Stimulated activated CD8-positive, alpha-beta memory T cell treated with anti-CD3 and anti-CD28 coated beads, Interleukin-12 subunit alpha, Interleukin-12 subunit beta, amount 100 ng/mL, for 1 hour (primary cell): Measurements from ENCODE around the gene OR8H2.
"Not testable (repeated sequence)": the region's sequence is repeated elsewhere in the genome, so short reads cannot be mapped to it uniquely, and the experiment has no call there.

Source experiments
- DNase-seq: peaks from one replicate; pipeline ENCODE4 v3.0.0-alpha.2; 2020; ENCODE audit warnings: low read depth

Gene OR8H2, protein sequence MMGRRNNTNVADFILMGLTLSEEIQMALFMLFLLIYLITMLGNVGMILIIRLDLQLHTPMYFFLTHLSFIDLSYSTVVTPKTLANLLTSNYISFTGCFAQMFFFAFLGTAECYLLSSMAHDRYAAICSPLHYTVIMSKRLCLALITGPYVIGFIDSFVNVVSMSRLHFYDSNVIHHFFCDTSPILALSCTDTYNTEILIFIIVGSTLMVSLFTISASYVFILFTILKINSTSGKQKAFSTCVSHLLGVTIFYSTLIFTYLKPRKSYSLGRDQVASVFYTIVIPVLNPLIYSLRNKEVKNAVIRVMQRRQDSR

DNA sequence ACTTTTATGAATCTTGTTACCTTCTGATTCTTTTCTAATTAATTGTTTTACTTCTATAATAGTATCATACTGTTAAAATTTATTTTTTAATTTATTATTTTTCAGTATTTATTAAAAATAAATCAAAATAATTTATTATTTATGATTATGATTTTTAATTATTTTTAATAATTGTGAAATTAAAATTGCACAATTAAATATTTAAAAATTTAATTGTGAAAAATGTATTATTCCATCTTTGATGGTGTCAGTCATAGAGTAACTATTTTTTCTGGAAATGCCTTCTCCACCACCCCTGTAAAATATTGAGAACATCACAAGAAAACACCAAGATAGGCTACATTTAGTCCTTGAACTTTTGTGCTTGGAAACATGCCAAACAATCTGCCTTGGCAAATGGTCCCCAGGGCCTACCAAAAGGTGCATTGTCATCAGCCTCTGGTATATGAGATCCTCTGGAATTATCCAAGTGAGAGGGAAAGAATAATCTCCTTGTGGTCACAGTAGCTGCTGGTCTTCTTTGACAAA lies at the start of gene OR8H2:
OR8H2 (plus strand) TSS at position 478 of the 528 bp plus-strand sequence. CDS start 1,356 bp downstream, outside the sequence.
- DNase-seq: no peak

DNA sequence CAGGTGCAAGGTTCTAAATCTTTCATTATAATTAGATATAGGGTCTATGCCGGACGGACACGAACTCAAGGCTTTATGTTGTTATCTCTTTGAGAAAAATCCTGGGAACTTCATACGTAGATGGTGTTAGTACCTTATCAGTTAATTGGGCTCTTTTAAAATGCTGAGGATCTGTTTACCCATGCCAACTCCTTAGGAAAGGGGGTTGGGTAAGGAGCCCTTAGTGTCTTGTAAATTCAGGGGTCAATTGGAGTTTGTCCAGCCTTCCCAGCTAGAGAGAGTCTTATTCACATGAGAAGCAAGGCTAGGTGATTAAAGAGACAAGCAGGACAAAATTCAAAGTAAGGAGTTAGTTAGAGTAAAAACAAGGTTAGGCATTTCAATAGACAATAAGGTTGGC lies 47.1 kb upstream of the OR8H2 start:
- DNase-seq: not testable (repeated sequence)

GRCh38 chr11:56057661-56058237 lies 45.7 kb upstream of the OR8H2 start:
- DNase-seq: not testable (repeated sequence)

DNA sequence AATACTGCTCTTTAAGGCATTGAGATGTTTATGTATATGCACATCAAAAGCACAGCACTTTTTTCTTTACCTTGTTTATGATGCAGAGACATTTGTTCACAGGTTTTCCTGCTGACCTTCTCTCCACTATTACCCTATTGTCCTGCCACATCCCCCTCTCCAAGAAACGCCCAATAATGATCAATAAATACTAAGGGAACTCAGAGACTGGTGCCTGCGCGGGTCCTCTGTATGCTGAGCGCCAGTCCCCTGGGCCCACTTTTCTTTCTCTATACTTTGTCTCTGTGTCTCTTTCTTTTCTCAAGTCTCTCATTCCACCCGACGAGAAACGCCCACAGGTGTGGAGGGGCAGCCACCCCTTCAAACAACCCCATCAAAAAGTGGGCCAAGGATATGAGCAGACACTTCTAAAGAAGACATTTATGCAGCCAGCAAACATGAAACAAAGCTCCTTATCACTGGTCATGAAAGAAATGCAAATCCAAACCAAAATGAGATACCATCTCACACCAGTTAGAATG lies 45.2 kb upstream of the OR8H2 start:
- DNase-seq: not testable (repeated sequence)

DNA sequence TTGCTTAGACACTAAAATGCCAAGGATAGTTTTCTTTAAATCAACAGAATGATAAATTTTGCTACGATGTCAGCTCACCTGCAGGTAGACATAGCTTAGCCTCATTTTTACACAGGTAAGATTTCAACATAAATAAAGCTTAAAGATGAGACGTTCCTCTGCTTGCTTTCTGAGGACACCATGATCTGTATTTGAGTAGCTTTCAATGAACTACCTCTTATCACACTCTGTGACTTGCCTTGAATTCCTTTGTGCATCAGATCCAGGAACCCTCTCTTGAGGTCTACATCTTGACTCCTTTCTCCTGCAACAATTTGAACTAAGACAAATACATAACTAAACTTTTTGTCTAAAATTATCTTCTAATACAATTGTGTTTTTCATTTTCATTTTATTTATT lies 36.5 kb upstream of the OR8H2 start:
- no peak for DNase-seq

- no peak for DNase-seq
Measured at GRCh38 chr11:56089697-56090096, 13.8 kb upstream of the OR8H2 start.

GRCh38 chr11:56093008-56093407 lies 10.5 kb upstream of the OR8H2 start, which contains the start of gene OR8I2:
Gene OR8I2, plus strand, starts transcription at chr11:56093308. Its CDS starts 0 bp downstream, at chr11:56093308.
- no peak for DNase-seq

GRCh38 chr11:56122073-56122472 lies 18.6 kb downstream of the OR8H2 start, which contains the start of gene OR8H3:
Gene OR8H3, plus strand, starts transcription at chr11:56122373. Its CDS starts 0 bp downstream, at chr11:56122373.
- no peak for DNase-seq

- DNase-seq: no peak
Measured at GRCh38 chr11:56140151-56140661, 36.7 kb downstream of the OR8H2 start, which contains the start of gene OR8J3. Gene OR8J3, minus strand, starts transcription at chr11:56140201. Its CDS starts 2,483 bp downstream, at chr11:56137718.

- DNase-seq: not testable (repeated sequence)
Measured at GRCh38 chr11:56143681-56144080, 40.2 kb downstream of the OR8H2 start.

GRCh38 chr11:56151376-56151775 lies 47.9 kb downstream of the OR8H2 start:
- no peak for DNase-seq

DNA sequence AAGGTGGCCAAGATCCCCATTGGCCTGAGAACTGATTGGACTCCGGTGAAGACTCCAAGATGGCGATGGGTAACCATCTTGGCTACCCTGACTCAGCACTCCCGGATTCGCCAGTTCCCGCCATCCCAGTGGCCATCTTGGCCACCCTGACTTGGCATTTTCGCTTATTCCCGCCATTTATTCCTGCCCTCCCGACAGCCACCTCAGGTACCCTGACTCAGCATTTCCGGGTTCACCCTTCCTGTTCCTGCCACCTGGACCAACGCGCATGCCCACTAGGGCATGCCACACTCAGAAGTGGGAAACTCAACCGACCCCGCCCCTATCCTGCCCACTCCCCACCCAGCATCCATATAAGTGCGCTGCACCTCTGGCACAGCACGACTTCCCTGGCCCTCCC lies 48.8 kb downstream of the OR8H2 start:
- no peak for DNase-seq
